Panc1 (cell line): Measurements from ENCODE around the gene GATM. TPM values are rescaled to one million over a fixed set of nuclear protein-coding genes. Genes with fewer than 3 reads are reported as not detected.

Experiments
- ATAC-seq: fragments of 200-7000 bp; cut with Tn5 transposase; 2 replicates; pipeline ENCODE4 v1.9.1; 2020; ENCODE audit warnings: mild to moderate bottlenecking, moderate library complexity
- BruUV-seq: library from RNA; stranded (reverse); fragments of 400-500 nt; replicated peaks from 2 replicates; lab custom pipeline; 2021; lab: Mats Ljungman, UMichigan
- CTCF ChIA-PET: fragments of 300-600 bp; sonication (Branson Sonifier 250); formaldehyde crosslinking; loops from one replicate; lab custom pipeline; 2022; ENCODE audit warnings: antibody characterized with exemption; lab: Charles Lee
- POLR2A ChIA-PET: fragments of 300-600 bp; sonication (Branson Sonifier 250); formaldehyde crosslinking; loops from one replicate; lab custom pipeline; 2022; ENCODE audit warnings: antibody characterized with exemption; lab: Charles Lee
- DNase-seq: peaks from one replicate; pipeline ENCODE4 v3.0.0-alpha.2; 2010; ENCODE audit warnings: low read depth, low spot score
- H3K27ac ChIP-seq: 2 replicates; pipeline ENCODE4 v1.5.1; 2011; ENCODE audit warnings: mild to moderate bottlenecking, low read length, inconsistent platforms
- H3K27me3 ChIP-seq: fragments of 200-500 bp; sonication (Bioruptor generic); 2 replicates; pipeline ENCODE4 v1.6.0; 2014; ENCODE audit warnings: low read length, inconsistent platforms; ENCODE audit not compliant: control insufficient read depth, insufficient read depth
- H3K36me3 ChIP-seq: fragments of 200-500 bp; sonication (Bioruptor generic); 2 replicates; pipeline ENCODE4 v1.5.1; 2014; ENCODE audit warnings: inconsistent platforms, mild to moderate bottlenecking, low read length, moderate library complexity; ENCODE audit not compliant: control insufficient read depth, insufficient read depth
- H3K4me1 ChIP-seq: 2 replicates; pipeline ENCODE4 v1.5.1; 2011; ENCODE audit warnings: inconsistent platforms, mild to moderate bottlenecking, low read length, moderate library complexity; ENCODE audit not compliant: control insufficient read depth, insufficient read depth
- H3K4me3 ChIP-seq, 2 experiments: 2 replicates each; pipeline ENCODE4 v1.5.1; 2011 to 2012; ENCODE audit warnings: low read depth in 2 of 2, low read length in 2 of 2, mild to moderate bottlenecking in 2 of 2, inconsistent platforms in 1 of 2, moderate library complexity in 1 of 2
- H3K9me3 ChIP-seq: fragments of 200-500 bp; sonication (Bioruptor generic); 2 replicates; pipeline ENCODE4 v1.5.1; 2014; ENCODE audit warnings: low read depth, mild to moderate bottlenecking, inconsistent platforms, low read length, moderate library complexity; ENCODE audit not compliant: control insufficient read depth, insufficient read depth
- CTCF ChIP-seq: fragments of 450-650 bp; IDR thresholded peaks from 2 replicates; pipeline ENCODE4 v1.5.1; 2017; ENCODE audit warnings: mild to moderate bottlenecking
- POLR2AphosphoS5 ChIP-seq: IDR thresholded peaks from 2 replicates; pipeline ENCODE4 v1.6.1; 2012; ENCODE audit warnings: mild to moderate bottlenecking, low read depth, low read length, moderate library complexity
- REST ChIP-seq, 2 experiments: IDR thresholded peaks; 2 replicates each; pipeline ENCODE4 v1.6.1; 2011 to 2012; ENCODE audit warnings: low read depth in 2 of 2, control low read depth in 1 of 2, low read length in 1 of 2, mild to moderate bottlenecking in 1 of 2, moderate library complexity in 1 of 2; ENCODE audit not compliant: insufficient read depth in 1 of 2
- SIN3A ChIP-seq: IDR thresholded peaks from 2 replicates; pipeline ENCODE4 v1.6.1; 2012; ENCODE audit warnings: low read depth, mild to moderate bottlenecking, low read length, moderate library complexity, borderline replicate concordance; ENCODE audit not compliant: insufficient read depth
- TCF7L2 ChIP-seq: IDR thresholded peaks from 2 replicates; pipeline ENCODE4 v1.6.1; 2011; ENCODE audit warnings: mild to moderate bottlenecking, low read depth, low read length, inconsistent platforms
- in situ Hi-C: cut with HindIII; loops from 2 replicates; pipeline ENCODE4 v1.10.0; 2016; ENCODE audit warnings: low sequenced_read_pairs, low pct_unique_long_range_greater_than_20kb
- intact Hi-C: fragments of 100-400 bp; cut with micrococcal nuclease; formaldehyde crosslinking; loops from one replicate; pipeline ENCODE4 v1.10.0; 2022; ENCODE audit not compliant: unreplicated experiment
- total RNA-seq: library from RNA; stranded (reverse); gene quantifications from one replicate; pipeline ENCODE4 v1.2.1, GENCODE V29; 2021; ENCODE audit not compliant: unreplicated experiment

The GATM gene
- total RNA-seq, 1 experiment from 2014 or later: 7.6 TPM

GRCh38 chr15:45401665-45402161 lies 23.4 kb upstream of the GATM start:
- TSS peak; percentile 97 for BruUV-seq
- peak; percentile 37; the same call in 1 of the 2 replicates for ATAC-seq
- Histone ChIP-seq H3K9me3 (no peaks in the 10 kb centered on the region), H3K4me3 (peak overlapping the region; percentile 86 to 98), H3K27me3 (no peaks in the 10 kb centered on the region), H3K4me1 (peaks cover 15% of the 10 kb centered on the region), H3K36me3 (peaks cover 14% of the 10 kb centered on the region), H3K27ac (peak overlapping the region; percentile 100)
- intact Hi-C loops (loop anchor here (5.0 kb wide), 1 partner anchor 194 kb away; no protein-coding TSS in a partner anchor), in situ Hi-C loops (no loop called here)
- no peak for TF ChIP-seq REST (IDR thresholded peaks at IDR 0.05; ENCODE audit: insufficient read depth in 1 of 2, low read depth in 2 of 2, low read length in 1 of 2)
- TF ChIP-seq POLR2AphosphoS5: no peak
- no peak for TF ChIP-seq TCF7L2
- TF ChIP-seq CTCF: no peak
- TF ChIP-seq SIN3A: no peak
- ChIA-PET CTCF (interaction anchor here (0.5 to 1.1 kb wide), 5 partner anchors 10 to 239 kb away, joined by 3 to 6 read pairs (median 4); no protein-coding TSS in a partner anchor), POLR2A (interaction anchor here (0.6 kb wide), 1 partner anchor 226 kb away, joined by 4 read pairs; no protein-coding TSS in a partner anchor)
- no peak for DNase-seq

- POLR2A ChIA-PET: no interaction called here
- Histone ChIP-seq H3K9me3 (no peaks in the 10 kb centered on the region), H3K27me3 (peaks cover 15% of the 10 kb centered on the region), H3K4me1 (peaks cover 14% of the 10 kb centered on the region), H3K4me3 (no peak overlapping the region), H3K27ac (no peak overlapping the region), H3K36me3 (no peaks in the 10 kb centered on the region; the same call in 1 of the 2 replicates)
- DNase-seq (peak; percentile 60), ATAC-seq (no peak)
- in situ Hi-C loops (no loop called here), intact Hi-C loops (loop anchor here (2.0 to 5.0 kb wide), 2 partner anchors 93 to 192 kb away; no protein-coding TSS in a partner anchor)
- TF ChIP-seq CTCF: peak; percentile 85
- no peak for TF ChIP-seq REST (IDR thresholded peaks at IDR 0.05; ENCODE audit: insufficient read depth in 1 of 2, low read depth in 2 of 2, low read length in 1 of 2)
- no peak for TF ChIP-seq POLR2AphosphoS5
- BruUV-seq: no TSS peak
- CTCF ChIA-PET: no interaction called here
Observed at GRCh38 chr15:45399381-45400212, 21.3 kb upstream of the GATM start.
